T-helper 9 cell (primary cell): ENCODE results near the gene HTRA3.
"Not testable (repeated sequence)": the region's sequence is repeated elsewhere in the genome, so short reads cannot be mapped to it uniquely, and the experiment has no call there.

Source experiments
- DNase-seq: peaks from one replicate; pipeline ENCODE4 v3.0.0-alpha.2; 2020

Gene HTRA3

GRCh38 chr4:8331575-8331955 lies 62.0 kb downstream of the HTRA3 start:
- DNase-seq, result no peak

- DNase-seq, result no peak
These were observed 62.7 kb downstream of the HTRA3 start for GRCh38 chr4:8332038-8332857.

DNA sequence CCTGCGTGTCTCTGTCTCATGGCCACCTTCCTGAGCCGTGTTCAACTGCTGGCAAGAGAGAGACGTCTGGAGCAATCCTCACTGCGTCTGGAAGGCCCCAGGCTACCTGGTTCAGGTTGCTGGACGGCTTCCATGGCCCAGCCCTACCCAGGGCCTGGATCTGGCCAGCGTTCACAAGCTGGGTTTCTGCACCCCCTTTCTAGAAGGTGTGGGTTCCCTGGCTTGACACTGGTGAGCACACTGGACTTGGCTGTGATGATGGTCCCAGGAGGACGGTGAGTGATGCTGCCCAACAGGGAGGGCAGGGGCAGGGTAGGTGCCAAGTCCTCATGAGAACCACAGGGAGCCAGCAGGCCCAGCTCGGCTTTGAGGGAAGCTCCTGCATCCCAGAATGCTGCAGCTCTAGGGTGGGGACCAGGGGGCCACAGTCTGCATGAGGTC lies 63.4 kb downstream of the HTRA3 start:
- DNase-seq, result no peak

GRCh38 chr4:8333726-8334460 lies 64.3 kb downstream of the HTRA3 start:
- no peak for DNase-seq

DNA sequence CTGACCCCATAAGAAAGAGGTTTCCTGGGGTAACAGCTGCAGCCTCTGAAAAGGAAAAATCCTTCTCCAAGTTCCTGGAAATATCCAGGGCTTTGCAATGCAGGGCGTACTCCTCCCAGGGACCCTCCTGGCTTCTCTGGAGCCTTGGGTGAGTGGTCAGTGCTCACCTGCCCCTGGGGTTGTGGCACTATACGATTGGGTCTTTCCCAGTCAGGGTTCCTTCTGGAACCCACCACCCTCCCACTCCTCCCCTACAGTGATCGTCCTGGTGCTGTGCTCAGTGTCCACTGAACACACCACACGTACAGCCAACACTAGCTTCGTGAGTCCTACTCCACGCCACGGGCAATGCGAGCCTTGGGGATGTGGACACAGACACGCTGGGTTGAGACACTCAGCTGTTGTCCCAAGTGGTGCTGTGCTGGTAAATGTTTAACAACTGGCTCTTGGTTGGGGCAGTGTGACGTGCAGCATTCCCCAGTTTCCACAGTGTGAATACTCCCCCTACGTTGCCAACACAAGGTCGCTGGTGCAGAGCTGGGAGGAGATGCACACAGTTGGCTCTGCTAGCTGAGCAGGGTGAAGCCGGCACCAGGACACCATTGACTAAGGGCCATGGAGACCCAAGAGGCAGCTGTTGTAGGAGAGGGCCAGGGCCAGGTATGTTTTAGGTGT lies 65.4 kb downstream of the HTRA3 start:
- no peak for DNase-seq

DNA sequence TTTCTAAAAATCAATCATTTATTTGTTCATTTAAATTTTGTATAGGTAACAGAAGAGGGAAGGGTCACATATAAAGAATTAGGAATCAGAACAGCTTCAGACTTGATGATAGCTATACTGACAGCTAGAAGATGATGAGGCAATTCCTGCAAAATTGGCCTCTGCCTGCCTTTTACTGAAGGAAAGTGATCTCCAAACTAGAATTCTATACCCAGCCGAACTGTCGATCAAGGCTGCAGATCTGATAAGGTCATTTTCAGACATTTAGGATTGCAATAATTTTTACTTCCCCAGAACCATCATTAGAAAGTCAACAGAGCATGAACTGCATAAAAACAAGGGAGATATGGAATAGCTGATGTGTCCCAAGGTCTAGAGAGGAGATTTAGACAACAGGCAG lies 66.3 kb downstream of the HTRA3 start:
- DNase-seq, result no peak

- no peak for DNase-seq
These were observed 67.0 kb downstream of the HTRA3 start for GRCh38 chr4:8336412-8337075.

DNA sequence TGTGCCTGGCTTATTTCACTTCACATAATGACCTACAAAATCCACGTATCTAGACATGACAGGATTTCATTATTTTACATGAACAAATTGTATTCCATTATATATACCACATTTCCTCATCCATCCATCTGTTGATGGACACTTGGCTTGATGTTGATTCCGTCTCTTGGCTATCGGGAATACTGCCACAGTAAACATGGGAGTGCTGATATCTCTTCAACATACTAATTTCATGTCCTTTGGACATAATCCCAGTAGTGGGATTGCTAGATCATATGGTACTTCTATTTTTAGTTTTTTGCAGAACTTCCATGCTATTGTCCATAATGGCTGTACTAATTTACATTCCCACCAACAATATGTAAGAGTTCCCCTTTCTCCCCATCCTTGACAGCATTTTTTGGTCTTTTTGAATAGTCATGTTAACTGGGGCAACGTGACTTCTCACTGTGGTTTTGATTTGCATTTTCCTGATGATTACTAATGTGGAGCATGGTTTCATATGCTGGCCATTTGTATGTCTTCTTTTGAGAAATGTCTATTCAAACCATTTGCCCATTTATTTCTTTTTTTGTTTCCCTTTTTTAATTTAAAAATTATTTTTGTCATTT lies 68.9 kb downstream of the HTRA3 start:
- DNase-seq, result no peak

- no peak for DNase-seq
These were observed 71.3 kb downstream of the HTRA3 start for GRCh38 chr4:8340781-8341241.

DNA sequence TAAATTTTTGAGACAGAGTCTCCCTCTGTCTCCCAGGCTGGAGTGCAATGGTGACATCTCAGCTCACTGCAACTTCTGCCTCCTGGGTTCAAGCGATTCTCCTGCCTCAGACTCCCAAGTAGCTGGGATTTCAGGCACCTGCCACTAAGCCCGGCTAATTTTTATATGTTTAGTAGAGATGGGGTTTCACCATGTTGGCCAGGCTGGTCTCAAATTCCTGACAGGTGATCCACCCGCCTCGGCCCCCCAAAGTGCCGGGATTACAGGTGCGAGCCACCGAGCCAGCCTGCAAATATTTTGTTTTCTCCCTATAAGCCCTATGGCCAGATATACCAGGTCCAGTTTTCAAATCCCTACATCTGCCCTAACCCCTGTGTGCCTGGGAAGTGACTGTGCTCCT lies 71.7 kb downstream of the HTRA3 start:
- not testable (repeated sequence) for DNase-seq

DNA sequence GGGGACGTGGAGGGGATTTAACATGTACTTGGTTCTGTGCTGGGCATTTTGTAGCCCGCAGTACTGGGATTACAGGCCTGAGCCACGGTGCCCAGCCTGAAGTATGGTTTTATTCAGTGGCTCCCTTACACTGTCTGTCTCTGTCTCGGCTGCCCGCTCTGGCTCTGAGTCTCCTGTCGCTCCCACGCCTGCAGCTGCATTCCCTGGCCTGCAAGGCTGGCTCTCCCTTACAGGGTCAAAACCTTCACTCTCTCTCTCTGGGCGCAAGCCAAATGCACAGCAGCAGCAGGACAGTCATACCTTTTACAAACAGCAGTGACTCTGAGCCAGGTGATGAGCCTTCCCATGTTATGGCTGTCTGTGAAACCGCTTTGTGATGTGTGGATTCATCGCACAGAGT lies 72.1 kb downstream of the HTRA3 start:
- DNase-seq, result no peak

- DNase-seq, result no peak
These were observed 73.2 kb downstream of the HTRA3 start for GRCh38 chr4:8342651-8343261.

GRCh38 chr4:8343262-8343966 lies 73.9 kb downstream of the HTRA3 start:
- DNase-seq, result no peak

GRCh38 chr4:8343967-8344331 lies 74.4 kb downstream of the HTRA3 start:
- no peak for DNase-seq

- DNase-seq, result no peak
These were observed 74.8 kb downstream of the HTRA3 start for GRCh38 chr4:8344377-8344776.

GRCh38 chr4:8345053-8345945 lies 75.7 kb downstream of the HTRA3 start:
- no peak for DNase-seq

DNA sequence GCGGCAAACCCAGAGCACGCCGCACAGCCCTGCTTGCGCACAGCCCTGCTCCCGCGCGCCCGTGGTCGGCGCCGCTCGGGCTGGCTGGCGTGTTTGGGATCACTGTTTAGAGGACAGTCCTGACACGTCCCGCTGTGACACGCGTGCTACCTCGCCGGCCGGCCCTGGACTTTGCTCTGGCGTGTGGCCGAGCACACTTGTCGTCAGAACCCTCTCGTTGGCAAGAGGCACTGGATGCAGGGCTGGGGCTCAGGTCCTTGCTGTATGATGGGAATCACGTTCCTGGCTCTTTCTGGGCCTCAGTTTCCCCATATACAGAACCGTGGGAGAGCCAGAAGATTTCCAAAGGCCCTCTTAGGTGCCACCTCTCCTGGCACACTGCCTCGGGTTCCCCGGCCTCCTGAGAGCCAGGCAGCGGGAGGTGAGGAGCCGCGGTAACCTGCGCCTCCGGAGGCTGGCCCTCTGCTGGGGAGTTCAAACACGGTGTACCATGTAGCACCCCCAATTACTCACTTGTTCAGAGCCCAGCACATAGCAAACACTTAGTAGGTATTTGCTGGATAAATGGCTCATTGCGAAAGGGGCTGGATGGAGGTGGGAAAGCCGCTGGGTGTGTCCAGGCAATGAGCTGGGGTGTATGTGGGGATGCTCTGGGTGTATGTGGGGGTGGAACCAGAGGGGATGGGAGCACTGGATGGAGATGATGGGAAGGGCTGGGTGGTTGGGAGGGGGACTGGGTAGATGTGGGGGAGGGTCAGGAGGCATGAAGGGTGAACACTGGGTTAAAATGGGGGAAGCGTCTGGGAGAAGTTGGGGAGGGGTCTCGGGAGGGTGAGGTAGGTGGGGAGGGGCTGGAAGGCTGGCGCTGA lies 76.6 kb downstream of the HTRA3 start:
- DNase-seq, result no peak

- no peak for DNase-seq
These were observed 77.5 kb downstream of the HTRA3 start for GRCh38 chr4:8346838-8347605.

DNA sequence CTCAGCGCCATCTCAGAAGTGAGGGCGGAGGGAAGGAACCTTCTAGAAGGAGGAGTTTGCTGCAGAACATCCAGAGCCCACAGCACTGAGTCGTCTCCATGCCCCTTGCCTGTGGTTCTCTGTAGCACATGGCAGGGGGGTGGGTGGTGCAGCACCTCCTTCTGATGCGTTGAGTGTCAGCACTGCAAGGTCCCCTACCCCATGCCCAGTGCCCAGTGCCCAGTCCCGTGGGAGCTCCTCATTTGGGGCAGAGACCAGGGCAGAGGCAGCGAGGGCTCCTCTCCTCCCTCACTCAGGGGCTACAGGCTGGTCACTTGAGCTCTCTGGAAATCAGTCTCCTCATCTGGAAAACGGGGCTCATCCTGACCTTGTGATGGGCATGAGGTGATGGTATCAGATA lies 78.1 kb downstream of the HTRA3 start:
- DNase-seq, result no peak
